Measurements from ENCODE around the gene ZNF385D. TPM values are rescaled to one million over a fixed set of nuclear protein-coding genes. Genes with fewer than 3 reads are reported as not detected.

Gene ZNF385D
- total RNA-seq, 1 donor from 2014 or later, result 0.10 TPM

- Mint-ChIP-seq H3K4me1 (ENCODE audit: low read depth) (peaks cover 8% of the 10 kb centered on the region), H3K9me3 (ENCODE audit: low read depth) (no peaks in the 10 kb centered on the region), H3K4me3 (ENCODE audit: low read depth) (no peak overlapping the region), H3K27ac (no peak overlapping the region), H3K36me3 (ENCODE audit: insufficient read depth) (no peaks in the 10 kb centered on the region), H3K27me3 (no peaks in the 10 kb centered on the region)
- TF ChIP-seq, protein P1, sequence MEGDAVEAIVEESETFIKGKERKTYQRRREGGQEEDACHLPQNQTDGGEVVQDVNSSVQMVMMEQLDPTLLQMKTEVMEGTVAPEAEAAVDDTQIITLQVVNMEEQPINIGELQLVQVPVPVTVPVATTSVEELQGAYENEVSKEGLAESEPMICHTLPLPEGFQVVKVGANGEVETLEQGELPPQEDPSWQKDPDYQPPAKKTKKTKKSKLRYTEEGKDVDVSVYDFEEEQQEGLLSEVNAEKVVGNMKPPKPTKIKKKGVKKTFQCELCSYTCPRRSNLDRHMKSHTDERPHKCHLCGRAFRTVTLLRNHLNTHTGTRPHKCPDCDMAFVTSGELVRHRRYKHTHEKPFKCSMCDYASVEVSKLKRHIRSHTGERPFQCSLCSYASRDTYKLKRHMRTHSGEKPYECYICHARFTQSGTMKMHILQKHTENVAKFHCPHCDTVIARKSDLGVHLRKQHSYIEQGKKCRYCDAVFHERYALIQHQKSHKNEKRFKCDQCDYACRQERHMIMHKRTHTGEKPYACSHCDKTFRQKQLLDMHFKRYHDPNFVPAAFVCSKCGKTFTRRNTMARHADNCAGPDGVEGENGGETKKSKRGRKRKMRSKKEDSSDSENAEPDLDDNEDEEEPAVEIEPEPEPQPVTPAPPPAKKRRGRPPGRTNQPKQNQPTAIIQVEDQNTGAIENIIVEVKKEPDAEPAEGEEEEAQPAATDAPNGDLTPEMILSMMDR (IDR thresholded peaks at IDR 0.05; ENCODE audit: unreplicated experiment), result no peak
- no peak for DNase-seq (ENCODE audit: low spot score, unreplicated experiment)
Observed at GRCh38 chr3:21447476-21448151, 303.4 kb downstream of the ZNF385D start.

DNA sequence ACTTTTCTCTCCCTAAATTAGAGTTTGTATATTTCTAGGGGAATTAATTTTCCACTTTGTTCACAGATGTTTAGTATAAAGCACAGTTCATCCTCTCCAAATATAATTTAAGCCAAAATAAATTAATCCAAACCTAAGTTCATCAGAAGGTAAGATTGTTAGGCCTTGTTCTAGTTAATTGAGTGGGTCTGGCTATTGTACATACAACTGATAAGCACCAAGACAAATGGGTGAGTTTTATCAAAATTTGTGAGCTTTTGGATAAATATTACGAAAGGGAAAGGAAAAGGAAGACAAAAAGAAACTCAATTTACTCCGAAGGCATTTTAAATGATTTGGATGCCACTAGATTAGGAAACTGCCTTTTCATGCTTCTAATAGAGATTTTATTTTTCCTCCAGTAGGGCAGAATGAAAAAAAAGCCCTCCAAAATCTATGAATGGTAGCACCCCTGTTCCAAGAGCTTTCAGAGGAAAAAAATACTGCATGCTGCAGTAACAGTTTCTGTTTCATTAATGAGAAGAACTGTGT lies 304.0 kb downstream of the ZNF385D start:
- Mint-ChIP-seq H3K9me3 (ENCODE audit: low read depth) (no peaks in the 10 kb centered on the region), H3K27ac (no peak overlapping the region), H3K4me1 (ENCODE audit: low read depth) (peaks cover 8% of the 10 kb centered on the region), H3K27me3 (no peaks in the 10 kb centered on the region), H3K4me3 (ENCODE audit: low read depth) (no peak overlapping the region), H3K36me3 (ENCODE audit: insufficient read depth) (no peaks in the 10 kb centered on the region)
- DNase-seq (ENCODE audit: low spot score, unreplicated experiment), result no peak
- TF ChIP-seq, protein P1 (IDR thresholded peaks at IDR 0.05; ENCODE audit: unreplicated experiment), result no peak

GRCh38 chr3:21446027-21446426 lies 305.0 kb downstream of the ZNF385D start:
- Mint-ChIP-seq H3K36me3 (ENCODE audit: insufficient read depth) (no peaks in the 10 kb centered on the region), H3K27me3 (no peaks in the 10 kb centered on the region), H3K27ac (peak overlapping the region; percentile 75), H3K4me1 (ENCODE audit: low read depth) (peaks cover 8% of the 10 kb centered on the region), H3K9me3 (ENCODE audit: low read depth) (no peaks in the 10 kb centered on the region), H3K4me3 (ENCODE audit: low read depth) (no peak overlapping the region)
- TF ChIP-seq, protein P1 (IDR thresholded peaks at IDR 0.05; ENCODE audit: unreplicated experiment), result no peak
- DNase-seq (ENCODE audit: low spot score, unreplicated experiment), result no peak

DNA sequence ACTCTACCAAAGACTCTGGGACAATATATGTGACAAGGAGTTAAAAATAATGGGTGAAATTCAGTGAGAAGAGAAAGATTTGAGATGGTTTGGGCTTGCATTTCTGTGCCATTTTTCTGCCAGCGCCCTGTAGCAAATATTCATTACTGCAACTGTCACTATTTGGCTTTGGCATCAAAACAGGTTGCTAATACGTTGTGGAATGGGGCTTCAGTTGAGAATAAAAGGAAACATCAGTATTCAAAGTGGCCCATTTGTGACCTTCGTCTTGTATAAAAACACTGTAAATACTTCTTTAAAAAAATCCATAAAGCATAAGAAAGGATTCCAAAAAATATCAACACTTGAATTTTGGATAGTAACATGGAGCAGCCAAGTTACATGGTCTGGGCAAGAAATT lies 309.2 kb downstream of the ZNF385D start:
- Mint-ChIP-seq H3K36me3 (ENCODE audit: insufficient read depth) (no peaks in the 10 kb centered on the region), H3K4me3 (ENCODE audit: low read depth) (no peak overlapping the region), H3K27me3 (no peaks in the 10 kb centered on the region), H3K4me1 (ENCODE audit: low read depth) (peaks cover 9% of the 10 kb centered on the region), H3K27ac (no peak overlapping the region), H3K9me3 (ENCODE audit: low read depth) (no peaks in the 10 kb centered on the region)
- TF ChIP-seq, protein P1 (IDR thresholded peaks at IDR 0.05; ENCODE audit: unreplicated experiment), result no peak
- DNase-seq (ENCODE audit: low spot score, unreplicated experiment), result no peak

GRCh38 chr3:21436835-21437234 lies 314.2 kb downstream of the ZNF385D start:
- H3K36me3 Mint-ChIP-seq (ENCODE audit: insufficient read depth), result no peaks in the 10 kb centered on the region
- H3K4me3 Mint-ChIP-seq (ENCODE audit: low read depth), result no peak overlapping the region
- no peaks in the 10 kb centered on the region for H3K9me3 Mint-ChIP-seq (ENCODE audit: low read depth)
- no peak for DNase-seq (ENCODE audit: low spot score, unreplicated experiment)
- H3K27ac Mint-ChIP-seq, result no peak overlapping the region
- H3K27me3 Mint-ChIP-seq, result no peaks in the 10 kb centered on the region
- H3K4me1 Mint-ChIP-seq (ENCODE audit: low read depth), result peaks cover 4% of the 10 kb centered on the region
- TF ChIP-seq, protein P1 (IDR thresholded peaks at IDR 0.05; ENCODE audit: unreplicated experiment), result no peak

All from progenitor cell of endocrine pancreas (in vitro differentiated cells).